ENCODE data around the gene CBS. TPM values are rescaled to one million over a fixed set of nuclear protein-coding genes. Genes with fewer than 3 reads are reported as not detected.

CBS gene
- total RNA-seq, 1 donor from 2014 or later, result 6.2 TPM

GRCh38 chr21:43005635-43006034, 70.0 kb downstream of the CBS start:
- ATAC-seq (ENCODE audit: poor library complexity), result no peak
- intact Hi-C loops (cut with DNase I), result no loop called here

GRCh38 chr21:43004926-43005325, 70.7 kb downstream of the CBS start:
- intact Hi-C loops (cut with DNase I), result no loop called here
- ATAC-seq (ENCODE audit: poor library complexity) (no peak), DNase-seq (no peak)

More at GRCh38 chr21:43005635-43006034, 70.0 kb downstream of the CBS start:
- no peak for DNase-seq

Other genes with a start within 250 kb of the CBS start
- gene WDR4, start 196.3 kb downstream of the CBS start, total RNA-seq, result 4.5 TPM
- gene NDUFV3, start 182.5 kb downstream of the CBS start, total RNA-seq, result 56.6 TPM
- not detected for gene ERVH48-1, start 150.2 kb downstream of the CBS start, total RNA-seq
- gene PKNOX1, start 101.3 kb downstream of the CBS start, total RNA-seq, result 6.7 TPM
- gene U2AF1, start 31.7 kb upstream of the CBS start, total RNA-seq, result 6.5 TPM
- gene CRYAA, start 93.2 kb upstream of the CBS start, total RNA-seq, result not detected